MCF 10A (cell line): ENCODE measurements around the gene SMG1. TPM values are rescaled to one million over a fixed set of nuclear protein-coding genes. Genes with fewer than 3 reads are reported as not detected.
A peak's percentile ranks its signal among the peaks of the same experiment; 100 is the strongest.
"Not testable (repeated sequence)": the region's sequence is repeated elsewhere in the genome, so short reads cannot be mapped to it uniquely, and the experiment has no call there.

ENCODE experiments used
- BruUV-seq: library from RNA; stranded (reverse); fragments of 400-500 nt; replicated peaks from 2 replicates; lab custom pipeline; 2021; lab: Mats Ljungman, UMichigan
- CTCF ChIA-PET: fragments of 300-600 bp; sonication (Branson Sonifier 250); formaldehyde crosslinking; extraction: SDS; loops from one replicate; lab custom pipeline; 2021; ENCODE audit warnings: antibody characterized with exemption, inconsistent platforms; lab: Yijun Ruan, JAX
- POLR2A ChIA-PET: fragments of 300-600, 350-650 bp; sonication (Branson Sonifier 250); formaldehyde crosslinking; extraction: SDS; loops from one replicate; lab custom pipeline; 2020; ENCODE audit warnings: antibody characterized with exemption, inconsistent platforms; lab: Yijun Ruan, JAX
- DNase-seq: peaks from one replicate; pipeline ENCODE4 v3.0.0-alpha.2; 2018; ENCODE audit not compliant: unreplicated experiment
- H3K27ac Mint-ChIP-seq: one replicate; pipeline ENCODE4 v1.8.0; 2022; ENCODE audit warnings: mild to moderate bottlenecking, low read depth, mixed read lengths; ENCODE audit not compliant: unreplicated experiment
- H3K27me3 Mint-ChIP-seq: one replicate; pipeline ENCODE4 v1.8.0; 2022; ENCODE audit warnings: mixed read lengths; ENCODE audit not compliant: insufficient read depth, unreplicated experiment
- H3K36me3 Mint-ChIP-seq: one replicate; pipeline ENCODE4 v1.8.0; 2022; ENCODE audit warnings: mild to moderate bottlenecking, moderate library complexity, mixed read lengths; ENCODE audit not compliant: insufficient read depth, unreplicated experiment
- H3K4me1 Mint-ChIP-seq: one replicate; pipeline ENCODE4 v1.8.0; 2022; ENCODE audit warnings: mixed read lengths; ENCODE audit not compliant: insufficient read depth, unreplicated experiment
- H3K4me3 Mint-ChIP-seq: one replicate; pipeline ENCODE4 v1.8.0; 2022; ENCODE audit warnings: mild to moderate bottlenecking, moderate library complexity, mixed read lengths; ENCODE audit not compliant: unreplicated experiment
- H3K9me3 Mint-ChIP-seq: one replicate; pipeline ENCODE4 v1.8.0; 2022; ENCODE audit warnings: mixed read lengths; ENCODE audit not compliant: unreplicated experiment
- CTCF ChIP-seq: fragments of 200-600 bp; IDR thresholded peaks from one replicate; pipeline ENCODE4 v1.8.0; 2022; ENCODE audit warnings: antibody characterized with exemption, mild to moderate bottlenecking; ENCODE audit not compliant: unreplicated experiment
- intact Hi-C: fragments of 100-400 bp; cut with micrococcal nuclease; formaldehyde crosslinking; loops from 2 replicates; pipeline ENCODE4 v1.14.1; 2022
- total RNA-seq: library from RNA; stranded (reverse); gene quantifications from 2 replicates; pipeline ENCODE4 v1.2.3, GENCODE V29; 2022

The SMG1 gene
- total RNA-seq, 1 experiment from 2014 or later = 110 TPM

GRCh38 chr16:18759598-18760520 lies 166.3 kb downstream of the SMG1 start:
- H3K9me3 Mint-ChIP-seq, CTCF ChIA-PET, H3K27ac Mint-ChIP-seq, H3K27me3 Mint-ChIP-seq, H3K36me3 Mint-ChIP-seq, BruUV-seq, POLR2A ChIA-PET, intact Hi-C loops, H3K4me1 Mint-ChIP-seq, H3K4me3 Mint-ChIP-seq: not testable (repeated sequence)
- peak; percentile 61 for TF ChIP-seq CTCF
- DNase-seq = peak; percentile 23

- DNase-seq, H3K4me1 Mint-ChIP-seq, intact Hi-C loops, CTCF ChIA-PET, H3K27me3 Mint-ChIP-seq, H3K9me3 Mint-ChIP-seq, BruUV-seq, H3K36me3 Mint-ChIP-seq, H3K4me3 Mint-ChIP-seq, H3K27ac Mint-ChIP-seq, POLR2A ChIA-PET: not testable (repeated sequence)
Observed at GRCh38 chr16:18757960-18758660, 168.1 kb downstream of the SMG1 start.

- DNase-seq, H3K9me3 Mint-ChIP-seq, H3K27ac Mint-ChIP-seq, H3K27me3 Mint-ChIP-seq, H3K4me3 Mint-ChIP-seq, H3K4me1 Mint-ChIP-seq, H3K36me3 Mint-ChIP-seq, intact Hi-C loops, BruUV-seq, POLR2A ChIA-PET: not testable (repeated sequence)
- CTCF ChIA-PET = interaction anchor here (0.6 kb wide), 1 partner anchor 181 kb away, joined by 3 read pairs; no protein-coding TSS in a partner anchor
Observed at GRCh38 chr16:18756639-18757038, 169.6 kb downstream of the SMG1 start.

Other genes starting within 250 kb of the SMG1 start
- 869 and 1,431 TPM in 2 replicates for gene RPS15A, start 136.1 kb downstream of the SMG1 start, total RNA-seq
- 120 and 128 TPM in 2 replicates for gene ARL6IP1, start 124.9 kb downstream of the SMG1 start, total RNA-seq
- gene TMC7, start 57.5 kb upstream of the SMG1 start, total RNA-seq = 4.1 and 6.0 TPM in 2 replicates
- gene COQ7, start 141.2 kb upstream of the SMG1 start, total RNA-seq = 19.0 and 21.4 TPM in 2 replicates
- gene ITPRIPL2, start 187.6 kb upstream of the SMG1 start, total RNA-seq = 49.3 and 53.7 TPM in 2 replicates
- not detected in 2 replicates for gene SYT17, start 241.8 kb upstream of the SMG1 start, total RNA-seq